ENCODE data around the gene RBM6. TPM values are rescaled to one million over a fixed set of nuclear protein-coding genes. Genes with fewer than 3 reads are reported as not detected.

RBM6 gene
- total RNA-seq, 1 experiment from 2014 or later: 58.3 TPM

- H2AFZ ChIP-seq (ENCODE audit: low read depth, low read length, poor library complexity, severe bottlenecking): no peak overlapping the region
- ChIA-PET CTCF (no interaction called here), RAD21 (ENCODE audit: low non-redundant PET in 1 of 2, low total read pairs in 2 of 2, uncharacterized antibody in 2 of 2, unreplicated experiment in 2 of 2) (no interaction called here), POLR2A (no interaction called here)
- DNase-seq (ENCODE audit: low read depth, low spot score) (no peak), ATAC-seq (no peak)
- no peak overlapping the region for H3K4me2 ChIP-seq (ENCODE audit: low read length)
- no peak overlapping the region for H3K9ac ChIP-seq (ENCODE audit: low read length)
- peaks cover 19% of the 10 kb centered on the region; the same call in 1 of the 2 replicates for H3K79me2 ChIP-seq (ENCODE audit: insufficient read depth, low read length)
- H3K9me3 ChIP-seq (ENCODE audit: control insufficient read depth in 1 of 2, insufficient read depth in 1 of 2, low read depth in 1 of 2, low read length in 2 of 2): no peaks in the 10 kb centered on the region
- no peaks in the 10 kb centered on the region for H3K9me2 ChIP-seq (ENCODE audit: insufficient read depth)
- TF ChIP-seq EZH2phosphoT487 (IDR thresholded peaks at IDR 0.05; ENCODE audit: borderline replicate concordance) (no peak), POLR2AphosphoS5 (IDR thresholded peaks at IDR 0.05; ENCODE audit: low read depth, low read length) (no peak), EZH2 (IDR thresholded peaks at IDR 0.05) (no peak), ZBTB33 (IDR thresholded peaks at IDR 0.05; ENCODE audit: extremely low read depth, insufficient replicate concordance, low read length) (no peak), MAX (IDR thresholded peaks at IDR 0.05) (no peak), ZNF274 (IDR thresholded peaks at IDR 0.05; ENCODE audit: low read depth, low read length) (no peak), CEBPB (IDR thresholded peaks at IDR 0.05; ENCODE audit: low read depth) (no peak), SP1 (IDR thresholded peaks at IDR 0.05; ENCODE audit: low read depth) (no peak), CBX3 (IDR thresholded peaks at IDR 0.05; ENCODE audit: low read depth) (no peak), RAD21 (IDR thresholded peaks at IDR 0.05; ENCODE audit: low read depth) (no peak), TCF7L2 (IDR thresholded peaks at IDR 0.05; ENCODE audit: borderline replicate concordance, extremely low read depth, insufficient read depth, insufficient read length) (no peak), EGR1 (IDR thresholded peaks at IDR 0.05; ENCODE audit: low read depth) (no peak), REST (IDR thresholded peaks at IDR 0.05; ENCODE audit: low read depth) (no peak), ATF3 (IDR thresholded peaks at IDR 0.05) (no peak)
- H3K36me3 ChIP-seq (ENCODE audit: control insufficient read depth in 1 of 2, insufficient read depth in 2 of 2, low read length in 2 of 2): peaks cover 2 to 4% of the 10 kb centered on the region in 2 experiments; a peak in 2 of 4 replicates
- BruUV-seq (replicated peaks): no TSS peak
- no peak overlapping the region for H3K4me3 ChIP-seq (replicated peaks in 1 of 2; ENCODE audit: low read depth in 1 of 2, low read length in 2 of 2)
- H4K20me1 ChIP-seq (ENCODE audit: insufficient read depth): peaks cover 4% of the 10 kb centered on the region; the same call in 1 of the 2 replicates
- intact Hi-C loops (cut with micrococcal nuclease): no loop called here
- no peak overlapping the region for H3K27ac ChIP-seq (ENCODE audit: low read depth, low read length)
- no peaks in the 10 kb centered on the region for H3K4me1 ChIP-seq (ENCODE audit: control insufficient read depth in 1 of 2, insufficient read depth in 2 of 2, low read length in 2 of 2)
- H3K27me3 ChIP-seq (ENCODE audit: insufficient read depth, low read length): no peaks in the 10 kb centered on the region
Measured at GRCh38 chr3:49997862-49998261, 57.9 kb downstream of the RBM6 start.
